Neural crest cell (in vitro differentiated cells): Measurements from ENCODE around the gene LYPD6. TPM values are rescaled to one million over a fixed set of nuclear protein-coding genes. Genes with fewer than 3 reads are reported as not detected.

ENCODE experiments used
- DNase-seq: peaks from one replicate; pipeline ENCODE4 v3.0.0; 2021; ENCODE audit warnings: low read depth, mixed read lengths, low spot score
- H3K27ac Mint-ChIP-seq: one replicate; pipeline ENCODE4 v1.8.0; 2021; ENCODE audit warnings: mild to moderate bottlenecking, mixed read lengths; ENCODE audit not compliant: unreplicated experiment
- H3K27me3 Mint-ChIP-seq: 2 replicates; pipeline ENCODE4 v1.8.0; 2021; ENCODE audit warnings: low read depth, mild to moderate bottlenecking, mixed read lengths
- H3K36me3 Mint-ChIP-seq: 2 replicates; pipeline ENCODE4 v1.8.0; 2021; ENCODE audit warnings: low read depth, mild to moderate bottlenecking, mixed read lengths
- H3K4me1 Mint-ChIP-seq: 2 replicates; pipeline ENCODE4 v1.8.0; 2021; ENCODE audit warnings: mixed read lengths
- H3K4me3 Mint-ChIP-seq: one replicate; pipeline ENCODE4 v1.8.0; 2021; ENCODE audit warnings: mild to moderate bottlenecking, mixed read lengths
- H3K9me3 Mint-ChIP-seq: 2 replicates; pipeline ENCODE4 v1.8.0; 2021; ENCODE audit warnings: mixed read lengths
- CTCF ChIP-seq: fragments of 200-600 bp; sonication (generic); conservative IDR thresholded peaks from 2 replicates; pipeline ENCODE4 v1.5.0; 2021; ENCODE audit warnings: antibody characterized with exemption, mild to moderate bottlenecking
- total RNA-seq: library from RNA; stranded (reverse); gene quantifications from 2 replicates; pipeline ENCODE4 v1.2.1, GENCODE V29; 2021

Gene LYPD6
- total RNA-seq, 1 donor from 2014 or later = 7.1 TPM

- no peaks in the 10 kb centered on the region for H3K27me3 Mint-ChIP-seq
- no peaks in the 10 kb centered on the region for H3K4me1 Mint-ChIP-seq
- no peak for DNase-seq
- TF ChIP-seq CTCF = no peak
- H3K9me3 Mint-ChIP-seq = no peaks in the 10 kb centered on the region
- no peak overlapping the region for H3K4me3 Mint-ChIP-seq
- H3K27ac Mint-ChIP-seq = no peak overlapping the region
- no peaks in the 10 kb centered on the region for H3K36me3 Mint-ChIP-seq
These were observed 152.7 kb downstream of the LYPD6 start for GRCh38 chr2:149483004-149483605.

- H3K36me3 Mint-ChIP-seq = no peaks in the 10 kb centered on the region
- H3K4me3 Mint-ChIP-seq = no peak overlapping the region
- H3K27ac Mint-ChIP-seq = no peak overlapping the region
- no peaks in the 10 kb centered on the region for H3K27me3 Mint-ChIP-seq
- DNase-seq = no peak
- H3K9me3 Mint-ChIP-seq = no peaks in the 10 kb centered on the region
- peaks cover 4% of the 10 kb centered on the region for H3K4me1 Mint-ChIP-seq
- no peak for TF ChIP-seq CTCF
These were observed 156.3 kb downstream of the LYPD6 start for GRCh38 chr2:149486664-149487063.

GRCh38 chr2:149487189-149487588, 156.8 kb downstream of the LYPD6 start:
- Mint-ChIP-seq H3K27me3 (no peaks in the 10 kb centered on the region), H3K4me1 (peaks cover 4% of the 10 kb centered on the region), H3K4me3 (no peak overlapping the region), H3K9me3 (no peaks in the 10 kb centered on the region), H3K36me3 (no peaks in the 10 kb centered on the region), H3K27ac (no peak overlapping the region)
- DNase-seq = no peak
- no peak for TF ChIP-seq CTCF

- H3K9me3 Mint-ChIP-seq = no peaks in the 10 kb centered on the region
These were observed 158.5 kb downstream of the LYPD6 start for GRCh38 chr2:149488706-149489440.

GRCh38 chr2:149489452-149489851, 159.1 kb downstream of the LYPD6 start:
- H3K27me3 Mint-ChIP-seq = peaks cover 3% of the 10 kb centered on the region
- H3K27ac Mint-ChIP-seq = no peak overlapping the region
- H3K36me3 Mint-ChIP-seq = no peaks in the 10 kb centered on the region
- DNase-seq = no peak
- peaks cover 4% of the 10 kb centered on the region for H3K4me1 Mint-ChIP-seq
- no peak overlapping the region for H3K4me3 Mint-ChIP-seq
- H3K9me3 Mint-ChIP-seq = no peaks in the 10 kb centered on the region
- TF ChIP-seq CTCF = no peak

More at GRCh38 chr2:149488706-149489440, 158.5 kb downstream of the LYPD6 start:
- DNase-seq = no peak
- TF ChIP-seq CTCF = no peak
- Mint-ChIP-seq H3K36me3 (no peaks in the 10 kb centered on the region), H3K4me3 (no peak overlapping the region), H3K4me1 (peaks cover 4% of the 10 kb centered on the region), H3K27me3 (peaks cover 3% of the 10 kb centered on the region), H3K27ac (no peak overlapping the region)
